Measurements from ENCODE around the gene ANKRA2. TPM values are rescaled to one million over a fixed set of nuclear protein-coding genes. Genes with fewer than 3 reads are reported as not detected.
A peak's percentile ranks its signal among the peaks of the same experiment; 100 is the strongest.

ANKRA2 gene
- total and polyA plus RNA-seq, 2 of the 8 experiments (the other 6 are each of a cell fraction or from before 2014, with no cell fraction given), result 7.0 to 12.6 TPM

- no peak overlapping the region for H2BK15ac ChIP-seq (ENCODE audit: low read length)
- FAIRE-seq (no peak), DNase-seq (ENCODE audit: low read depth in 1 of 2, low spot score in 2 of 2) (no peak)
- H2BK5ac ChIP-seq (ENCODE audit: low read depth, low read length), result no peak overlapping the region
- no peak overlapping the region for H3K27ac ChIP-seq (ENCODE audit: low read depth, low read length)
- ChIA-PET CTCF (ENCODE audit: partially characterized antibody) (interaction anchor here (1.1 to 1.2 kb wide), 2 partner anchors 14 to 124 kb away, joined by 3 to 4 read pairs; no protein-coding TSS in a partner anchor), POLR2A (ENCODE audit: partially characterized antibody) (interaction anchor here (1.1 kb wide), 1 partner anchor 46 kb away, joined by 5 read pairs; no protein-coding TSS in a partner anchor)
- no peak overlapping the region for H3K18ac ChIP-seq (ENCODE audit: extremely low read depth, low read length)
- no peak overlapping the region for H4K5ac ChIP-seq (ENCODE audit: insufficient read length, low read depth, low read length)
- no peaks in the 10 kb centered on the region for H3K9me3 ChIP-seq (ENCODE audit: insufficient read depth in 2 of 2, low read depth in 1 of 2, low read length in 1 of 2)
- no peak overlapping the region for H3K14ac ChIP-seq (ENCODE audit: insufficient read length)
- H3K4me2 ChIP-seq (ENCODE audit: insufficient read depth in 1 of 2, low read depth in 2 of 2, low read length in 2 of 2), result no peak overlapping the region
- no peak overlapping the region for H2BK12ac ChIP-seq (ENCODE audit: low read depth, low read length)
- H3K36me3 ChIP-seq (ENCODE audit: control insufficient read depth in 2 of 4, insufficient read depth in 4 of 4, low read length in 3 of 4), result no peaks in the 10 kb centered on the region
- H3K79me2 ChIP-seq (ENCODE audit: control insufficient read depth in 1 of 2, insufficient read depth in 2 of 2, low read length in 2 of 2), result no peaks in the 10 kb centered on the region
- no peak overlapping the region for H4K91ac ChIP-seq (replicated peaks; ENCODE audit: insufficient read length, low read length)
- H2AFZ ChIP-seq (ENCODE audit: low read length), result peak overlapping the region; percentile 36; the same call in 1 of the 2 replicates
- H2AK5ac ChIP-seq (ENCODE audit: low read depth, low read length), result no peak overlapping the region
- H3K4me3 ChIP-seq (ENCODE audit: extremely low read depth in 1 of 4, insufficient read depth in 2 of 4, low read depth in 3 of 4, low read length in 4 of 4), result no peak overlapping the region
- WGBS, 2 experiments (ENCODE audit: extremely low coverage in 1 of 2, insufficient coverage in 1 of 2, insufficient read length in 1 of 2, insufficient replicate concordance in 2 of 2, low coverage in 1 of 2, low lambda C conversion rate in 2 of 2, missing lambda C conversion rate in 1 of 2), result 95% methylated on average over 9 of the region's 9 CpGs; no CpG with 5 or more reads in 1 of the 2 experiments
- no peaks in the 10 kb centered on the region for H3K4me1 ChIP-seq (replicated peaks in 1 of 4; ENCODE audit: control insufficient read depth in 3 of 4, insufficient read depth in 4 of 4, low read length in 3 of 4)
- no peak overlapping the region for H3K23ac ChIP-seq (ENCODE audit: insufficient read length)
- no peaks in the 10 kb centered on the region for H3K79me1 ChIP-seq (ENCODE audit: low read depth, low read length)
- no peak overlapping the region for H2BK120ac ChIP-seq (replicated peaks; ENCODE audit: low read depth, low read length)
- no peak overlapping the region for H3K56ac ChIP-seq (replicated peaks; ENCODE audit: insufficient read length, low read depth, low read length)
- H3K9ac ChIP-seq (replicated peaks in 1 of 4; ENCODE audit: extremely low read depth in 1 of 4, low read depth in 3 of 4, low read length in 3 of 4), result no peak overlapping the region
- H3K4ac ChIP-seq (replicated peaks; ENCODE audit: insufficient read length, low read depth, low read length), result no peak overlapping the region
- H3K23me2 ChIP-seq (ENCODE audit: low read depth, low read length), result peaks cover 1% of the 10 kb centered on the region; the same call in 1 of the 2 replicates
- no peaks in the 10 kb centered on the region for H4K20me1 ChIP-seq (replicated peaks in 1 of 2; ENCODE audit: control insufficient read depth in 1 of 2, insufficient read depth in 2 of 2, low read length in 2 of 2)
- H4K8ac ChIP-seq (ENCODE audit: extremely low read depth, insufficient read depth, low read length), result no peak overlapping the region
- H3K27me3 ChIP-seq (replicated peaks in 1 of 4; ENCODE audit: control insufficient read depth in 3 of 4, extremely low read depth in 1 of 4, insufficient read depth in 3 of 4, low read length in 3 of 4), result no peaks in the 10 kb centered on the region
- H2BK20ac ChIP-seq (ENCODE audit: low read length), result no peak overlapping the region
- no peak for TF ChIP-seq TAF7 (optimal IDR thresholded peaks at IDR 0.05; ENCODE audit: borderline replicate concordance, low read depth, low read length)
- no peak for TF ChIP-seq NRF1 (IDR thresholded peaks at IDR 0.05; ENCODE audit: low read depth, low read length)
- TF ChIP-seq POLR2A (IDR thresholded peaks at IDR 0.05; ENCODE audit: control extremely low read depth in 1 of 2, low read depth in 2 of 2, low read length in 2 of 2), result no peak
- TF ChIP-seq, protein P1, sequence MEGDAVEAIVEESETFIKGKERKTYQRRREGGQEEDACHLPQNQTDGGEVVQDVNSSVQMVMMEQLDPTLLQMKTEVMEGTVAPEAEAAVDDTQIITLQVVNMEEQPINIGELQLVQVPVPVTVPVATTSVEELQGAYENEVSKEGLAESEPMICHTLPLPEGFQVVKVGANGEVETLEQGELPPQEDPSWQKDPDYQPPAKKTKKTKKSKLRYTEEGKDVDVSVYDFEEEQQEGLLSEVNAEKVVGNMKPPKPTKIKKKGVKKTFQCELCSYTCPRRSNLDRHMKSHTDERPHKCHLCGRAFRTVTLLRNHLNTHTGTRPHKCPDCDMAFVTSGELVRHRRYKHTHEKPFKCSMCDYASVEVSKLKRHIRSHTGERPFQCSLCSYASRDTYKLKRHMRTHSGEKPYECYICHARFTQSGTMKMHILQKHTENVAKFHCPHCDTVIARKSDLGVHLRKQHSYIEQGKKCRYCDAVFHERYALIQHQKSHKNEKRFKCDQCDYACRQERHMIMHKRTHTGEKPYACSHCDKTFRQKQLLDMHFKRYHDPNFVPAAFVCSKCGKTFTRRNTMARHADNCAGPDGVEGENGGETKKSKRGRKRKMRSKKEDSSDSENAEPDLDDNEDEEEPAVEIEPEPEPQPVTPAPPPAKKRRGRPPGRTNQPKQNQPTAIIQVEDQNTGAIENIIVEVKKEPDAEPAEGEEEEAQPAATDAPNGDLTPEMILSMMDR (IDR thresholded peaks at IDR 0.05; ENCODE audit: control extremely low read depth in 1 of 3, insufficient read depth in 1 of 3, low read depth in 1 of 3, low read length in 3 of 3), result no peak
- no peak for TF ChIP-seq HDAC6 (IDR thresholded peaks at IDR 0.05; ENCODE audit: low read depth, low read length)
- TF ChIP-seq KDM5A (IDR thresholded peaks at IDR 0.05; ENCODE audit: low read length), result no peak
- no peak for TF ChIP-seq CHD1 (IDR thresholded peaks at IDR 0.05; ENCODE audit: low read depth, low read length)
- TF ChIP-seq SUZ12 (IDR thresholded peaks at IDR 0.05; ENCODE audit: low read length), result no peak
- TF ChIP-seq KDM1A (IDR thresholded peaks at IDR 0.05; ENCODE audit: borderline replicate concordance, low read length), result no peak
These were observed 20.7 kb downstream of the ANKRA2 start for GRCh38 chr5:73544429-73545402.

Data from H1 (cell line).